HG02870 (cell line): ENCODE measurements around the gene ZNF136.
A peak's percentile ranks its signal among the peaks of the same experiment; 100 is the strongest.

Source experiments
- ATAC-seq: cut with Tn5 transposase; IDR thresholded peaks from one replicate; pipeline ENCODE4 v1.9.1; 2021; ENCODE audit warnings: mild to moderate bottlenecking, moderate library complexity; ENCODE audit not compliant: unreplicated experiment

The ZNF136 gene

DNA sequence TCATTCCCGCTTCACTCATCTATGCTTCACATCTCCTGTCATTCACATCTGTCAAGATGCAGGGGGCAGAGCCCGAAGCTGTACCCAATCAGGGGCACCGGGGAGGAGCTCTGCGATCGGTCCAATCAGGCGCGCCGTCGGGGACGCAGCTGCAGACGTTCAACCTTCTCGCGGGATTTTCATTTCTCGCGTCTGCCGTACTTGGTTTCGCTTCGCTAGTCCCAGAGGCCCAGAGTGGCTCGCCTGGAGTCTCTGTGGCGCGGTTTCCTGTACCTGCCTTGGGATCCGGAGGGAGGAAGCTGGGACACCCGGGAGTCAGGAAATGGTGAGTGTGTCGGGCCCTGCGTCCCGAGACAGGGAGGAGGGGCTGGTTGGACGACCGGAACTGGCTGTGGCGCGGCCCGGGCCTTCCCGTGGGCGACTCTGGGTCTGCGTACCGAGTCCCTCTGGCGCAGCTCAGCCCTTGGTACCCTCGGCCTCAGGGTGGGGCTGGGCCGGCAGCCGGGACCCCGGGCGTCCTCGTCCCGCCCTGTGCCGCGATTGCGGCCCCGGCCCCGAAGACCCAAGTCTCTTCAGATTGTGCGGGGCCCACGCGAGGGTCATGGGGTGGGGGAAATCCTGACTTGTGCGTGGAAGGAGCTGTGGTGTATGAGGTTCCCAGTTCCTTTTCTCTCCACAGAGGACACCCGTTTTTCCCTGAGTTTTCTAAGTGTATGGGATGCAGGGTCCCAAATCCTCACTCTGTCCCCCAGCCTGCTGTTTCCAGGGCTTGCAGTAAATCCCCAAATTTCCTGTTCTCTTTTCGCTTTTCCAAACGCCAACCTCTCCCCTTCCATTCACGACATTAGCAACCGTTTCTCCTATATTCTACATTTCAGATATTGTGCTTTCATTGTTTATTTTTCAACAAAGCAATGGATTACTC lies at the start of gene ZNF136:
ZNF136 (plus strand) TSS at position 215 of the 925 bp plus-strand sequence; CDS start at position 323, 108 bp downstream.
- peak; percentile 90 for ATAC-seq

DNA sequence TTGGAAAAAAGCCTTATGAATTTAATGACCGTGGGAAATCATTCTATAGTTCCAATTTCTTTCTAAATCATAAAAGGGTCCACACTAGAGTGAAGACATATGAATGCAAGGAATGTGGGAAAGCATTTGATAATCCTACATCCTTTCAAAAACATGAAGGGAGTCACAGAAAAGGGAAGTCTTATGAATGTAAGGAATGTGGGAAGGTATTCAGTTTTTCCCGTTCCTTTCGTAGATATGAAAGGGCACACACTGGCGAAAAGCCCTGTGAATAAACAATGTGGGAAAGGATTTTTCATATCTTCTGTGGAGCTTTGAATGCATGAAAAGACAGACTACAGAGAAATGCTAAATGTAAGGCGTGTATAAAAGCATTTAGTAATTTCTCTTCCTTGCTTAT lies 49.8 kb upstream of the ZNF136 start:
- ATAC-seq, result no peak

GRCh38 chr19:12117201-12117970 lies 45.5 kb upstream of the ZNF136 start:
- ATAC-seq, result no peak

- ATAC-seq, result no peak
Observed at GRCh38 chr19:12126707-12127106, 36.2 kb upstream of the ZNF136 start.

- ATAC-seq, result no peak
Observed at GRCh38 chr19:12133069-12133468, 29.8 kb upstream of the ZNF136 start.

- no peak for ATAC-seq
Observed at GRCh38 chr19:12137221-12137940, 25.5 kb upstream of the ZNF136 start.

DNA sequence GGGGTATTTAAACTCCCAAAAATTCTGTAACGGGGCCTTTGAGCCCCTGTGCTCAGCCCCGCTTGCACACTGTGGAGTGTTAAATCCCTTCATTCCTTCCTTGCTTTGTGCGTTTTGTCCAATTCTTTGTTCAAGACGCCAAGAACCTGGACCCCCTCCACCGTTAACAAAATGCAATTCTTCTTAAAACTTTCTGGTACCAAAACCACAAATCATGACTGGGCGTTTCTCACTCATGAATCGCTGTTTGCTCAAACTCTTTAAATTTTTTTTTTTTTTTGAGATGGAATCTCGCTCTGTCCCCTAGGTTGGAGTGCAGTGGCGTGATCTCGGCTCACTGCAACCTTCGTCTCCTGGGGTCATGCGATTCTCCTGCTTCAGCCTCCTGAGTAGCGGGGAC lies 23.6 kb upstream of the ZNF136 start:
- no peak for ATAC-seq

- peak; percentile 91 for ATAC-seq
Observed at GRCh38 chr19:12139885-12140544, 22.9 kb upstream of the ZNF136 start, which contains the start of gene ZNF20. ZNF20 (minus strand) TSS chr19:12140350; CDS start chr19:12140182, 168 bp downstream.

- ATAC-seq, result no peak
Observed at GRCh38 chr19:12140545-12141404, 22.1 kb upstream of the ZNF136 start.

GRCh38 chr19:12141405-12141736 lies 21.5 kb upstream of the ZNF136 start:
- no peak for ATAC-seq

DNA sequence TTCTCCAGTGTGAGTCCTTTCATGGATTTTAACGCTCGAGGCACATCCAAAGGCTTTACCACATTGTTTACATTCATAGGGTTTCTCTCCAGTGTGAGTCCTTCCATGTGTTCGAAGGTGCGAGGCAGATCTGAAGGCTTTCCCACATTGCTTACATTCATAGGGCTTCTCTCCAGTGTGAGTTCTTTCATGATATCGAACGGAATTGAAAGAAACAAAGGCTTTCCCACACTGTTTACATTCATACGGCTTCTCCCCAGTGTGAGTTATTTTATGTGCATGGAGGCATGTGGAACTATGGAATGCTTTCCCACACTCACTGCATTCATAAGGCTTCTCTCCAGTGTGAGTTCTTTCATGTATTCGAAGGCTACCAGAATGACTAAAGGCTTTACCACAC lies 17.5 kb upstream of the ZNF136 start:
- no peak for ATAC-seq

GRCh38 chr19:12155324-12155860 lies 7.5 kb upstream of the ZNF136 start:
- no peak for ATAC-seq

GRCh38 chr19:12156223-12157058 lies 6.5 kb upstream of the ZNF136 start, which contains the start of gene ZNF625:
ZNF625 (minus strand) TSS chr19:12156734; CDS start chr19:12156558, 176 bp downstream.
- peak; percentile 84 for ATAC-seq

DNA sequence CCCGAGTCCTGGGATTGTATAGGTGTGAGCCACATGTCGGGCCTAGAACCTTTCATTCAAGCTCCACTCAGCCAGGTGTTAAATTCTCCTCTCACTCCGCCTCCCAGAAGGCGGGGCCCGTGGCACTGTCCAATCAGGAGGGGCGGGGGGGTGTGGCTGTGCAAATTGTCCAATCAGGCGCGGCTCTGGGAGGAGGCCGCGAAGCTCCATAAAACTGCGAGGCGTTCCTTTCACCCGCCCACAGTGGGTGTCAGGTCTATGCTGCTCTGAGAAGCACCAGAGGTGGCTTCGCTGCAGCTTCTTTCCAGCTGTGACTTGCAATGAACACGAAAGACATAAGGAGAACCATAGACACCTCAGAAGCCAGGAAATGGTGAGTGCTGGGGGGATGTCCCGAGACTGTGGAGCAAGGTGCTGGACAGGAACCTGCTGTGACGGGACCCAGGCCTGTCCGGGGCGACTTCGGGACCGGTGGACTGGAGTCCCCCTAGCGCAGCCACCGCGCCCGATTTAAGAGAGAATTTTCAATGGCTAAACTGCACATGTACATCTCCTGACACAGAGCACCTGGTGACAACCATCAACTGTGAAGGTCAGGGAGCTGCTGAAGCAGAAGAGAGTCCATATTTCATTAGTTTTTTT lies 3.0 kb upstream of the ZNF136 start:
- no peak for ATAC-seq

- ATAC-seq, result no peak
Observed at GRCh38 chr19:12162513-12162881, 399 bp upstream of the ZNF136 start.

DNA sequence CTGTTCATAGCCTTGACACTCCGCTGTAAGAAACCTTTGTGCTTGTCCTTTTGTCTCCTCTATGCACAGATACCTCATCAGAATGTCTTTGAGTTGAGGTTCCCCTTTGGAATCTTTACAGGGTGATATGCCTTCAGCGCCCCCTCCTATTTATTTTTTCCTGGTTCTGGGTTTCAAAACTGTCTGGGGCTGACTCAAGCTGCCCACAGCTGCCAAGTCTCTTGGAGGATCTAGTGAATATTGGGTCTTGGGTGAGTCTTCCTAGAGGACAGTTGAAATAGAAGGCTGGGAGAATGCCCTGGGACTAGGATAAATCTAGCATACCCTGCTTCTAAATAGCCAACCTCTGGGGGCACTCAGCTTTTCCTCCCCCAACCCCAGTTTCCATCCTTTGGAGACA lies 930 bp downstream of the ZNF136 start:
- no peak for ATAC-seq

DNA sequence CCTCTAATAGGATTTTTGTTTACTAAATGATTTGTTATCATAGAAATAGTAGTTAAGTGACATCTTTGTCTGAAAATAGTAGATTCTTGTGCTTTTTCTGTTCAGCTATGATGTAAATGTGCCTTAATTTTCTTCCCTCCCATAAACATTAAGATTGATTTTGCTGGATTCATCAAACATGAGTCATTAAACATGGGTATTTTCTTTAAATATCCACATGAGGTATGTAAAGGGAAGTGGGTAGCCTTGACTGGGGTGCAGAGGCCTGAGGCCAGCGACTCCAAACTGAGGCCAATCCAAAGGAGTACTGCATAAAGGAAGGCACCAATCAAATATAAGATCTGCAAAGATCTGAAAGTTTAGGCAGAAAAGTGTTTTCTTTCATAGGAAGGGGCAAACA lies 3.7 kb downstream of the ZNF136 start:
- no peak for ATAC-seq

DNA sequence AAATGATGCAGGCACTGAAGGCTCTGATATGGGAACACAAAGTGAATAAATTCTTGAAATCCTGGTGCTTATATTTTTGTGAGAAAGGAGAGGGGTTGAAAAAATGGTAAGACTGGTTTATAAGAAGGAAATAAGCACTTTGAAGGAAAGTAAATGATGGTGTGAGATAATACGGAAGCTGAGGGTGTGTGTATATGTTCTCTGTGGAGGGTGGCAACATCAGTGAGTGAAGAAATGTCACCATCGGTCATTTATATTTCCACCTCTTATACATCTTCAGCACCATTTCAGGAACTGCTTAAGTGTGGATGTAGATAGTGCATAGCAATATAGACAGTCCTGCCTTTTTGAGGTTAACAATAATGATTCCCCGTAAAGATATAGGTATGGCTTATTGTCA lies 17.5 kb downstream of the ZNF136 start:
- no peak for ATAC-seq
